PC-3 (cell line): ENCODE data around the gene NCOR2. TPM values are rescaled to one million over a fixed set of nuclear protein-coding genes. Genes with fewer than 3 reads are reported as not detected.
A peak's percentile ranks its signal among the peaks of the same experiment; 100 is the strongest.

Source experiments
- ATAC-seq: fragments of 200-7000 bp; cut with Tn5 transposase; 2 replicates; pipeline ENCODE4 v1.9.1; 2020; ENCODE audit warnings: mild to moderate bottlenecking, moderate library complexity
- BruUV-seq: library from RNA; stranded (reverse); fragments of 400-500 nt; replicated peaks from 2 replicates; lab custom pipeline; 2021; lab: Mats Ljungman, UMichigan
- CTCF ChIA-PET: fragments of 300-600 bp; sonication (Branson Sonifier 250); formaldehyde crosslinking; loops from one replicate; lab custom pipeline; 2022; ENCODE audit warnings: antibody characterized with exemption; lab: Charles Lee
- POLR2A ChIA-PET: fragments of 300-600 bp; sonication (Branson Sonifier 250); formaldehyde crosslinking; loops from one replicate; lab custom pipeline; 2022; ENCODE audit warnings: antibody characterized with exemption; ENCODE audit not compliant: unreplicated experiment; lab: Charles Lee
- DNase-seq: peaks from one replicate; pipeline ENCODE4 v3.0.0-alpha.2; 2015
- H2AFZ ChIP-seq: fragments of 300-600 bp; sonication (generic); 2 replicates; pipeline ENCODE4 v1.6.0; 2016; ENCODE audit warnings: antibody characterized with exemption, low read length
- H3F3A ChIP-seq: fragments of 300-600 bp; sonication (generic); one replicate; pipeline ENCODE4 v1.6.0; 2017; ENCODE audit warnings: antibody characterized with exemption, low read length, control low read depth, mild to moderate bottlenecking; ENCODE audit not compliant: unreplicated experiment
- H3K27ac ChIP-seq: fragments of 300-600 bp; sonication (generic); 2 replicates; pipeline ENCODE4 v1.5.1; 2016; ENCODE audit warnings: mild to moderate bottlenecking, low read length
- H3K27me3 ChIP-seq: fragments of 300-600 bp; sonication (generic); 2 replicates; pipeline ENCODE4 v1.6.1; 2016; ENCODE audit warnings: low read length, mixed read lengths
- H3K36me3 ChIP-seq: fragments of 300-600 bp; sonication (generic); 2 replicates; pipeline ENCODE4 v1.6.1; 2016; ENCODE audit warnings: low read depth, mixed run types, low read length, mixed read lengths
- H3K4me1 ChIP-seq: fragments of 300-600 bp; sonication (generic); 2 replicates; pipeline ENCODE4 v1.5.1; 2016; ENCODE audit warnings: low read length; ENCODE audit not compliant: insufficient read depth
- H3K4me2 ChIP-seq: fragments of 300-600 bp; sonication (generic); 2 replicates; pipeline ENCODE4 v1.6.0; 2016; ENCODE audit warnings: low read length
- H3K4me3 ChIP-seq: fragments of 300-600 bp; sonication (generic); 2 replicates; pipeline ENCODE4 v1.5.1; 2016; ENCODE audit warnings: mild to moderate bottlenecking, low read length, mixed read lengths
- H3K79me2 ChIP-seq: fragments of 300-600 bp; sonication (generic); 2 replicates; pipeline ENCODE4 v1.6.1; 2017; ENCODE audit warnings: low read length, mixed read lengths
- H3K9ac ChIP-seq: fragments of 300-600 bp; sonication (generic); 2 replicates; pipeline ENCODE4 v1.6.0; 2016; ENCODE audit warnings: mild to moderate bottlenecking, low read length
- H3K9me2 ChIP-seq: fragments of 300-600 bp; sonication (generic); replicated peaks from 2 replicates; pipeline ENCODE4 v1.6.1; 2016; ENCODE audit warnings: mixed run types, low read length, mixed read lengths
- H3K9me3 ChIP-seq: fragments of 300-600 bp; sonication (generic); 2 replicates; pipeline ENCODE4 v1.6.1; 2016; ENCODE audit warnings: low read length, mixed read lengths
- H4K20me1 ChIP-seq: fragments of 300-600 bp; sonication (generic); 2 replicates; pipeline ENCODE4 v1.6.1; 2016; ENCODE audit warnings: low read length, mixed read lengths
- CTCF ChIP-seq: fragments of 300-600 bp; sonication (generic); conservative IDR thresholded peaks from 2 replicates; pipeline ENCODE4 v1.5.1; 2017; ENCODE audit warnings: antibody characterized with exemption, low read depth, mild to moderate bottlenecking, low read length
- EZH2 ChIP-seq: fragments of 300-600 bp; sonication (generic); IDR thresholded peaks from one replicate; pipeline ENCODE4 v1.6.1; 2017; ENCODE audit warnings: antibody characterized with exemption, mild to moderate bottlenecking, low read length; ENCODE audit not compliant: unreplicated experiment
- EZH2phosphoT487 ChIP-seq: fragments of 300-600 bp; sonication (generic); IDR thresholded peaks from 2 replicates; pipeline ENCODE4 v1.6.1; 2018; ENCODE audit warnings: mild to moderate bottlenecking, antibody characterized with exemption, low read length, borderline replicate concordance
- intact Hi-C: fragments of 100-400 bp; cut with micrococcal nuclease; formaldehyde crosslinking; loops from 2 replicates; pipeline ENCODE4 v1.9.0; 2023
- total RNA-seq: library from RNA; depleted of rRNA; stranded (reverse); fragments of >200 nt; gene quantifications from 2 replicates; pipeline ENCODE4 v1.2.3, GENCODE V29; 2014

NCOR2 gene
- total RNA-seq, 1 experiment from 2014 or later, result 117 TPM

- no peak overlapping the region for H3K4me2 ChIP-seq
- no peaks in the 10 kb centered on the region for H3K27me3 ChIP-seq
- TF ChIP-seq EZH2, result no peak
- H3K79me2 ChIP-seq, result peaks cover 57% of the 10 kb centered on the region
- ATAC-seq (no peak), DNase-seq (no peak)
- no peak overlapping the region for H3K4me3 ChIP-seq
- TSS peak; percentile 18 for BruUV-seq
- H2AFZ ChIP-seq, result no peak overlapping the region
- intact Hi-C loops, result no loop called here
- H3K9me3 ChIP-seq, result no peaks in the 10 kb centered on the region
- H4K20me1 ChIP-seq, result peaks cover 41% of the 10 kb centered on the region
- no peak overlapping the region for H3K9ac ChIP-seq
- H3K9me2 ChIP-seq, result no peaks in the 10 kb centered on the region
- no peaks in the 10 kb centered on the region for H3F3A ChIP-seq
- no peaks in the 10 kb centered on the region for H3K4me1 ChIP-seq
- ChIA-PET POLR2A (no interaction called here), CTCF (no interaction called here)
- no peak overlapping the region for H3K27ac ChIP-seq
- H3K36me3 ChIP-seq, result no peaks in the 10 kb centered on the region; the same call in 1 of the 2 replicates
These were observed 32.4 kb downstream of the NCOR2 start for GRCh38 chr12:124534776-124535740.

GRCh38 chr12:124533456-124533855 lies 34.0 kb downstream of the NCOR2 start:
- no TSS peak for BruUV-seq
- no peak for ATAC-seq
- H3K79me2 ChIP-seq, result peaks cover 41% of the 10 kb centered on the region

GRCh38 chr12:124532967-124533366 lies 34.4 kb downstream of the NCOR2 start:
- H3K9ac ChIP-seq, result no peak overlapping the region
- H3K79me2 ChIP-seq, result peaks cover 36% of the 10 kb centered on the region
- no peaks in the 10 kb centered on the region for H3K4me1 ChIP-seq
- no peaks in the 10 kb centered on the region for H3K9me3 ChIP-seq
- no peaks in the 10 kb centered on the region; the same call in 1 of the 2 replicates for H3K36me3 ChIP-seq
- H2AFZ ChIP-seq, result no peak overlapping the region
- TF ChIP-seq EZH2phosphoT487, result no peak
- TF ChIP-seq EZH2, result no peak
- no peak for TF ChIP-seq CTCF
- ChIA-PET CTCF (no interaction called here), POLR2A (no interaction called here)
- no peak overlapping the region for H3K4me3 ChIP-seq
- H3F3A ChIP-seq, result no peaks in the 10 kb centered on the region
- H3K4me2 ChIP-seq, result no peak overlapping the region
- H3K27ac ChIP-seq, result no peak overlapping the region
- no peak for DNase-seq
- intact Hi-C loops, result no loop called here
- H3K27me3 ChIP-seq, result no peaks in the 10 kb centered on the region
- H3K9me2 ChIP-seq, result no peaks in the 10 kb centered on the region
- BruUV-seq, result no TSS peak
- ATAC-seq, result no peak
- H4K20me1 ChIP-seq, result peaks cover 23% of the 10 kb centered on the region

More at GRCh38 chr12:124533456-124533855, 34.0 kb downstream of the NCOR2 start:
- Histone ChIP-seq H3K4me3 (no peak overlapping the region), H3K27me3 (no peaks in the 10 kb centered on the region), H3K4me1 (no peaks in the 10 kb centered on the region), H3F3A (no peaks in the 10 kb centered on the region), H3K9me3 (no peaks in the 10 kb centered on the region), H2AFZ (no peak overlapping the region), H3K36me3 (no peaks in the 10 kb centered on the region; the same call in 1 of the 2 replicates), H3K9ac (no peak overlapping the region), H4K20me1 (peaks cover 28% of the 10 kb centered on the region), H3K9me2 (no peaks in the 10 kb centered on the region), H3K4me2 (no peak overlapping the region), H3K27ac (no peak overlapping the region)
- intact Hi-C loops, result no loop called here
- no peak for TF ChIP-seq EZH2
- CTCF ChIA-PET, result no interaction called here
- no peak for DNase-seq
- POLR2A ChIA-PET, result no interaction called here
